Stimulated activated CD8-positive, alpha-beta memory T cell treated with anti-CD3 and anti-CD28 coated beads, Interleukin-15, amount 100 ng/mL, for 24 hours (primary cell): Measurements from ENCODE around the gene TFEC.
"Not testable (repeated sequence)": the region's sequence is repeated elsewhere in the genome, so short reads cannot be mapped to it uniquely, and the experiment has no call there.

Experiments
- DNase-seq: peaks from one replicate; pipeline ENCODE4 v3.0.0-alpha.2; 2020; ENCODE audit warnings: low read depth

Gene TFEC

DNA sequence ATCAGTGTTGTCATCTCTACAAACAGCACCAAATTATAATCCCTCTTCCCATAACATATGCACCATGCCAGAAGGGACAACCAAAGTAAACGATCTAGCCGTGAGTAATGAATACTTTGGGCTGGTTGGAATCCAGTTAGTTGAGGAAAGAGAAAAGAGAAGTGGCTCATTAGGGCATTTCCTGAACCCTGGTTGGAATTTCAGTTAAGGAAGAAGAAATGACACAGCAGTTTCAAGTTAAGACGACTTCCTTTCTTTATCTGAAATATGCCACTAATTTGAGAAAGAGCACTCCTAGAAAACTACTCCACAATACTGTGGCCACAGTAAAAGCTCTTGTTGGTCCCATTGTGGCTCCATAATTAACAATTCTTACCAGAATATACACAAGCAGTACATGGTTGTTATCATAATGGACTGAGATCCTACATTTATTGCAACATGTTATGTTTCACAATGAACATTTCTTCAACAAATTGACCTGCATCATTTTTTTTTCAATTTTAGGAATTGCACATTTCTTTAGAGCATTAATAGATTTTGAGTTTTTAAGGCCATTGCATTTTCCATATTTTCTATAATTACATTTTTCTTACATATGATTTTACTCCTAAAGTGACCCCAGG lies at the start of gene TFEC:
TFEC (minus strand) TSS at position 113 of the 626 bp plus-strand sequence. CDS start 46,322 bp downstream, outside the sequence.
- DNase-seq: no peak

DNA sequence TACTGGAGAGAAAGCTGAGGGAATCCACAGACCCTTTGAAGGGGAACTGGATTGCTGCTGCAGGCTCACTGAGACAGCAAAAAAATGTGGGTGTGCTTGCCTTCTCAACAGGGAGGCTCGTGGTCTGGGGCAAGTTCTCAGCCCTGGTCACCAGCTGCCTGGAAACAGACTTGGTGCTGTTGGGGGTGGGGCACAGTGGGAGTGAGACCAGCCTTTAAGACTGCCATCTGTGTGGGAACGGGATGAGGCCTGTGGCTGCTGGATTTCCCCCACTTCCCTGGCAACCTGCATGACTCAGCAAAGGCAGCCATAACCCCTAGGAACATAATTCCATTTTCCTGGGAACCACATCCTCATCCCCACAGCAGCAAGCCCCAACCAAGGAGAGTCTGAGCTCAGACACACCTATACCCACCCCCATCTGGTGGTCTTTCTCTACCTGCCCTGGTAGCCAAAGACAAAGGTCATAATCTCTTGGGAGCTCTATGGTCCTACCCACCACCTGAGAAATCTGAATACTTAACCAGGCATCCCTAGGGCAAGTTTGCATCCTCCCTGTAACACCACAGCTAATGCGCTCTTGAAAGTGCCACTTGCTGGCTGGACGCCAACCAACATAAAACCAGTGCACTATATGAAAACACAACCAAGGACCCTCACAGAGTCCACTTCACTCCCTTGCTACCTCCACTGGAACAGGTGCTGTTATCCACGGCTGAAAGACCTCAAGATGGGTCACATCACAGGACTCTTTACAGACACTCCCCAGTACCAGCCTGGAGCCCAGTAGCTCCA lies 45.0 kb upstream of the TFEC start:
- DNase-seq: no peak

- DNase-seq: no peak
Observed at GRCh38 chr7:116071629-116072028, 41.1 kb upstream of the TFEC start.

DNA sequence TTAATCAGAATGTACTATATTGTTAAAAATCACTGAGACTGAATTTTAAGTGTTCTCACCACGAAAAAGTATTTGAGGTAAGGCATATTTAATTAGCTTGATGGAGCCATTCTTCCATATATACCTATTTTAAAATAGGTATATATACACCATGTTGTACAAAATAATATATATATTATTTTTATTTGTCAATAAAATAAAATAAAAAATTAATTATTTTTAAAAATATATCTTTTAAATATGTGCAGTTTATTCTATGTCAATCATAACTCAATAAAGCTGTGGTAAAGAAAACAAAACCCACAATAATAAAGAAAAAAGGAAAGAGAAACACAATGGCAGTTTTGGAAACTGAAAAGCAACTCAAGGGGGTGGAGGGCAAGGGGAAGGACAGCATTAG lies 33.6 kb upstream of the TFEC start:
- no peak for DNase-seq

- DNase-seq: no peak
Observed at GRCh38 chr7:116062666-116063065, 32.1 kb upstream of the TFEC start.

- no peak for DNase-seq
Observed at GRCh38 chr7:116052006-116052405, 21.4 kb upstream of the TFEC start.

- DNase-seq: not testable (repeated sequence)
Observed at GRCh38 chr7:116047261-116047660, 16.7 kb upstream of the TFEC start.

- DNase-seq: no peak
Observed at GRCh38 chr7:116045532-116045931, 15.0 kb upstream of the TFEC start.

DNA sequence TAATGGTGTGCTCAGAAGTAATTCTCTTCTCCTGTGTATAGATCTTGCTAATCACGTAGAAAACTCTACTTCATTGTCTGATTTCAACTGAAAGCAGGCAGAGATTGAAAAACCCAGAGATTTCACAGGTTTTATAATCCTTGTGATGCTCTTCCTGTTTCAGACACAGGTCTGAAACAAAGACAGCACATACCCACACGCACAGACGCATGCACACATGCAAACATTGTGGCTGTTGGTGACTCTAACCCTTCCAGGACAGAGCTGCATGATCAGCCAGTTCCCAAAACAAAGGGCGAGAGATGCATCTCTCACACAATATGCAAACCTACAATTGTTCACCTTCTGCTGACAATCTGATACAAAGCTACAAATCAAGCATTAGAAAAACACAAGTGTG lies 11.1 kb upstream of the TFEC start:
- no peak for DNase-seq

GRCh38 chr7:116037401-116037800 lies 6.8 kb upstream of the TFEC start:
- no peak for DNase-seq

GRCh38 chr7:116034411-116034810 lies 3.8 kb upstream of the TFEC start:
- no peak for DNase-seq

DNA sequence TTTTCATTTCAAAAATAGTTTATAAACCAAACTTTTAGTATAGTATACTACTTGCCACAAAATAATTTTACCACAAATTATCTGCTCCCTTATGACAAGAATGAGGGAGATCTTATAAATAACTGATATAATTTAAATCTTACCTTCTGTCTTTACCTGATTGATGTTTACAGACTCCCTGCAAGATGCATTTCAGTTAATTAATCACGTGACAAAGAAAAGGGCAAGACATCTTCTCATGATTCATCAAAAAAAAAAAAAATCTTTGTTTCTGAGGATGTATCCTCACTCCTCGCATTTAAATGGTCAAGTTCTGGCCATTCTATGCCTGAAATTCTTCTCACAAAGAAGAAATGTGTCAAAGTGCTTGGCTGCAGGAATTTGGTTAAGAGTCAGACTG lies 2.3 kb upstream of the TFEC start:
- DNase-seq: no peak

DNA sequence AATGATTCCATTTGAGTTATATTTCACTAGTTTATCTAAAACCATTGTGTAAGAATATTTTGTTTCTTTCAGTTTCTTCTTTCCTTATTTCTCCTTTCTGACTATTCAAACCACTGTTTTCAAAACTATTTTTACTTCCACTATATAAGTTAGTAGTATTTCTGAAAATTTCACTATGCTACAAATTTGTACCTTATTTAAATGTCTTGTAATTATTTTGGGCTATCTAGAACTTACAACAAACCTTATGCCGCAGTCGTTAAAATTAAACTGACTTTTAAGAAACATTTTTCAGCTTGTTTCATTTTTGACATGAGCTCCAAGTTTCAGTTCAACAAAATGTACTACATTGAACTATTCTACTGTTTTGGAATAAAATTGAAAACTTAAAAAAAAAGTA lies 1.8 kb downstream of the TFEC start:
- DNase-seq: no peak

GRCh38 chr7:116027786-116028185 lies 2.8 kb downstream of the TFEC start:
- DNase-seq: no peak

- DNase-seq: no peak
Observed at GRCh38 chr7:116024826-116025809, 5.4 kb downstream of the TFEC start.

DNA sequence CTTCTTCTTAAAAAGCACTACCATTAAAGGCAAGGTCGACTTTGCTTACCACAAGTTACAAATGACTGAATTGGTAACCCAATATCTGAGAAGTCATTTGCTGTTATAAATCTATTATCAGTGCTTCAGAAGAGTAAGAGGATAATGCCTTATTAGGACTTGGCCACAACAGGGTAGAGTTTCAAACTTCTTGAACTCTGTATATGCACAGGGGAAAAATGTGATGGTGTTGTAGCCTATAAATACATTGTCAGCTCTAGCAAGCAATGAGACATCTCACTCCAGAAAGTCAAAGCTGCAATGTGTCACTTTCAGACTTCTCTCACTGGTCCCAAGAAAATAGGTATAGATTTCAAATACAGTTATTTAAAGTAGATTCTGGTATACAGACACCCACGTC lies 9.3 kb downstream of the TFEC start:
- no peak for DNase-seq

GRCh38 chr7:116018731-116019130 lies 11.8 kb downstream of the TFEC start:
- no peak for DNase-seq

- no peak for DNase-seq
Observed at GRCh38 chr7:116013675-116014074, 16.9 kb downstream of the TFEC start.

GRCh38 chr7:116011584-116011983 lies 19.0 kb downstream of the TFEC start:
- DNase-seq: no peak

- not testable (repeated sequence) for DNase-seq
Observed at GRCh38 chr7:116004762-116005161, 25.8 kb downstream of the TFEC start.

DNA sequence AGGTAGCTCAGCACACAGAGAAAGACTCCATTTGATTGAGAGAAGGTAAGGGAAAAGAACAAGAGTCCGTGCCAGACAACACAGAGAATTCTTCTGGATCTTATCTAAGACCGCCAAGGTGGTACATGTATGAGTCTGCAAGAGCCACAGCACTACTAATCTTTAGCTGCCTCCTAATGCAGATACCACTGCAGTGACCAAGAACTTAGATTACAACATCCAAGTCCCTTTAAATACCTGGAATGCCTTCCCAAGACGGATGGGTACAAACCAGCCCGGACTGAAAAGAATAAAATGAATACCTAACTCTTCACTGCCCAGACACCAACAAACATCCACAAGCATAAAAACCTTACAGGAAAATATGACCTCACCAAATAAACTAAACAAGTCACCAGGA lies 33.3 kb downstream of the TFEC start:
- no peak for DNase-seq

DNA sequence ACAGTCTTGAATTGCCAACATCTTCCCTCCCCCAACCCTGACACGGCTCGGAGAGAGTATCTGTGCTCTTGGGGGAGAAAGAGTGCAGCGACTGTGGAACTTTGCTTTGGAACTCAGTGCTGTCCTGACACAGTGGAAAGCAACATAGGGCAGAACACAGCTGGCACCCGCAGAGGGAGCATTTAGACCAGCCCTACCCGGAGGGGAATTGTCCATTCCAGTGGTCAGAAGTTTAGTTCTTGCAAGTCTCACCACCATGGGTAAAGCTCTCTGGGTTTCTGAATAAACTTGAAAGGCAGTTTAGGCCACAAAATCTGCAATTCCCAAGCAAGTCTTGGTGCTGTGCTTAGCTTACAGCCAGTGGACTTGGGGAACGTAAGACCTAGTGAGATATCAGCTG lies 34.9 kb downstream of the TFEC start:
- no peak for DNase-seq

DNA sequence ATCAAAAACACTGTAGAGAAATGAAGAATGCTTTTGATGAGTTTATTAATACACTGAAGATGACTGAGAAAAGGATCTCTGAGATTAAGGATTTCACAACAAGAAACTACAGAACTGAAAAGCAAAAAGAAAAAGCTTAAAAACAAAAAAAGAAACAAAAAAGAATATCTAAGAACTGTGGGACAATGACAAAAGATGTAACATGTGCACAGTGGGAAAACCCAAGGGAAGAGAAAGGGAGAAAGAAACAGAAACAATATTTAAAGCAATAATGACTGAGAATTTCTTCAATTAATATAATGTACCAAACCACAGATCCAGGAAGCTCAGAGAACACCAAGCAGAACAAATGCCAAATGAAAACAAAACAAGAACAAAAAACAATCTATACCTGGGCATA lies 42.2 kb downstream of the TFEC start:
- DNase-seq: no peak
